Mucosa of rectum (tissue), 2 donors: ENCODE results near the gene LGALS4.
"Not testable (repeated sequence)": the region's sequence is repeated elsewhere in the genome, so short reads cannot be mapped to it uniquely, and the experiment has no call there.

Experiments used
- H3K27ac ChIP-seq, 2 donors: one replicate each; pipeline ENCODE4 v1.7.0; 2013; ENCODE audit warnings: inconsistent platforms in 2 of 2, low read depth in 2 of 2, low read length in 2 of 2
- H3K27me3 ChIP-seq, 2 donors: one replicate each; pipeline ENCODE4 v1.7.0; 2013; ENCODE audit warnings: low read length in 2 of 2; ENCODE audit not compliant: control insufficient read depth in 2 of 2, insufficient read depth in 2 of 2
- H3K36me3 ChIP-seq, 2 donors: one replicate each; pipeline ENCODE4 v1.7.0; 2013; ENCODE audit warnings: low read length in 2 of 2; ENCODE audit not compliant: control insufficient read depth in 2 of 2, insufficient read depth in 2 of 2
- H3K4me1 ChIP-seq, 2 donors: one replicate each; pipeline ENCODE4 v1.7.0; 2013; ENCODE audit warnings: low read length in 2 of 2, mild to moderate bottlenecking in 1 of 2; ENCODE audit not compliant: control insufficient read depth in 2 of 2, insufficient read depth in 2 of 2
- H3K4me3 ChIP-seq, 2 donors: one replicate each; pipeline ENCODE4 v1.7.0; 2013; ENCODE audit warnings: low read length in 2 of 2
- H3K9ac ChIP-seq, 2 donors: one replicate each; pipeline ENCODE4 v1.7.0; 2013; ENCODE audit warnings: low read length in 2 of 2, low read depth in 1 of 2, mild to moderate bottlenecking in 1 of 2
- H3K9me3 ChIP-seq, 2 donors: one replicate each; pipeline ENCODE4 v1.7.0; 2013; ENCODE audit warnings: low read length in 2 of 2; ENCODE audit not compliant: control insufficient read depth in 2 of 2
- donor health status: healthy.
- donor health status: Normal muscosa, but diverticular disease.

LGALS4 gene

DNA sequence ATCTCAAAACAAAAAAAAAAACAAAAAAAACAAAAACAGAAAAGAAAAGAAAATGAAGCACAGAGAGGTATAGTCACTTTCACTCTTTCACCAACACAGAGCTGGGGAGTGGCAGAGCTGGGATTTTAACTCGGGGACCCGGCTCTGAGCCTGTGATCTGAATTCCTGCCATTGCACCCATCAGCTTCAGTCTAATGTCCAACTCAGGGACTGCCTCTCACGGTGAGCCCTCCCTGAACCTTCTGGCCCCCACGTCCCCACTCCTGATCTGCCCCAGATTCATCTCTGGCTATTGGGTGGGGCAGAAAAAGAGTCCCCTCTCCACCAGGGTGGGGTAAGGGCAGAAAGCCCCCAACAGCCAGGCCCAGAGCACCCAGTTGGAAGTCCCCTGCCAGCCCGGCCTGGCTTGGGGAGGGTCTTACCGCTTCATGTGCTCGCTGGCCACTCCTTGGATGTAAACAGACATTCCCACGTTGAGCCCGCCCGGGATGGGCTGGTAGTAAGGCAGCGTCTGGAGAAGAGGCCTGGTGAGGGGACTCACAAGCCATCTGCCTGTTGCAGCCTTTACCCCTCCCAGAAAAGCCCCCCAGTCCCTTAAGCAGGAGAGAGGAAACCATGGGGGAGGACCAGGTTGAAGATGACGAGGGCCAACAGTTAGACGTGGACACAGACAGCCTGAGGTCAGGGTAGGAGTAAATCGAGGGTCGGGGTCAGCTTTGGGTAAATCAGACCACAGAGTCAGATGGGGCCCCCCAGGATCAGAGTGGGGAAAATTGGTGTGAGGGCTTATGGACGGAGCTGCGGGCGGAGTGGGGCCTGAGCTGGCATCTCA, 520 bp downstream of the LGALS4 start:
- peaks cover 22 to 32% of the 10 kb centered on the region in 2 donors for H3K36me3 ChIP-seq
- no peaks in the 10 kb centered on the region for H3K9me3 ChIP-seq
- H3K27me3 ChIP-seq = no peaks in the 10 kb centered on the region
- H3K4me3 ChIP-seq = peak overlapping the region; percentile 93 to 99
- H3K9ac ChIP-seq = peak overlapping the region; percentile 94 to 100
- peak overlapping the region; percentile 97 to 99 for H3K27ac ChIP-seq
- peaks cover 29 to 44% of the 10 kb centered on the region in 2 donors for H3K4me1 ChIP-seq

DNA sequence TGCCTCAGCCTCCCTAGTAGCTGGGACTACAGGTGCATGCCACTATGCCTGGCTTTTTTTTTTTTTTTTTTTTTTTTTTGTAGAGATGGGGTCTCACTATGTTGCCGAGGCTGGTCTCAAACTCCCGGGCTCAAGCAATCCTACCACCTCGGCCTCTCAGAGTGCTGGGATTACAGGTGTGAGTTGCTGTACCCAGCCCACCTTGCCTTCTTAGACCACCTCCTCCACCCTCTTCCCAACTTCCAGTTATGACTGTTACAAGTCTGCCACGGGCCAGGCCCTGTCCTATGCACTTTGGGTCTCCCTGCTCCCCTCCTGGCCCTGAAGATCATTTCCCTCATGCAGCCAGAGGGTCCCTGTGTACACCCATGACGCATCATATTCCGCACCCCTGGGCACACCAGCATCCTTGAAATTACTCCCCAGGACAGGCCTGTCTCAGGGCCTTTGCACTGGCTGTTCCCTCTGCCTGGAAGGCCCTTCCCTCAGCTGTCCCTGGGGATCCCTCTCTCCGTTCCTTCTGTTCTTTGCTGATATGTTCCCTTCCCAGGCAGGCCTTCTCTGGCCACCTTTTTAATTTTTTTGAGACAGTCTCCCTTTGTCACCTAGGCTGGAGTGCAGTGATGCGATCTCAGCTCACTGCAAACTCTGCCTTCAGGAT, 3.0 kb downstream of the LGALS4 start:
- peak overlapping the region; percentile 44 to 62 for H3K4me3 ChIP-seq
- peak overlapping the region in 1 of 2 donors; percentile 46 for H3K9ac ChIP-seq
- H3K36me3 ChIP-seq = peaks cover 21 to 26% of the 10 kb centered on the region in 2 donors
- H3K4me1 ChIP-seq = peaks cover 10 to 20% of the 10 kb centered on the region in 2 donors
- H3K9me3 ChIP-seq = no peaks in the 10 kb centered on the region
- peak overlapping the region; percentile 11 to 16 for H3K27ac ChIP-seq
- H3K27me3 ChIP-seq = no peaks in the 10 kb centered on the region

DNA sequence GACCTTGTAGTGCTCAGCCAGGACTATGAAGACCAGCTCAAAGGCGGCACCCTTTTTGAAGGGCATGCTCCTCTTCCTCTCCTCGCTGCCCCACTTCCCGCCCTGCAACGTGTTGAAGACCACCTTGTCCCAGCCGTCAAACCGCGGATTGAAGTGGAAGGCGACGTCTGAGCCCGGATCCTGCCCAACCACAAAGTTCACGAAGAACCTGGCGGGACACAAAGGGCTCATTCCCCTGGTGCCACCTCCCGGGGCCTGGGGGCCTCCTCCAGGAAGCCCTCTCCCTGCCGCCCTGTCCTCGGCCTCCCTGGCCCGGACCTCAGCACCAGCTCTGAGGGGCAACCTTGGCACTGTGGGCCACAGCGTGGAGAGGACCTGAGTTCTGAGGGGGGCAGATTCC, 4.0 kb downstream of the LGALS4 start:
- H3K36me3 ChIP-seq = peaks cover 26 to 34% of the 10 kb centered on the region in 2 donors
- H3K9me3 ChIP-seq = no peaks in the 10 kb centered on the region
- peaks cover 8 to 12% of the 10 kb centered on the region in 2 donors for H3K4me1 ChIP-seq
- H3K4me3 ChIP-seq = peak overlapping the region; percentile 28 to 31
- H3K27me3 ChIP-seq = no peaks in the 10 kb centered on the region
- no peak overlapping the region for H3K27ac ChIP-seq
- no peak overlapping the region for H3K9ac ChIP-seq

DNA sequence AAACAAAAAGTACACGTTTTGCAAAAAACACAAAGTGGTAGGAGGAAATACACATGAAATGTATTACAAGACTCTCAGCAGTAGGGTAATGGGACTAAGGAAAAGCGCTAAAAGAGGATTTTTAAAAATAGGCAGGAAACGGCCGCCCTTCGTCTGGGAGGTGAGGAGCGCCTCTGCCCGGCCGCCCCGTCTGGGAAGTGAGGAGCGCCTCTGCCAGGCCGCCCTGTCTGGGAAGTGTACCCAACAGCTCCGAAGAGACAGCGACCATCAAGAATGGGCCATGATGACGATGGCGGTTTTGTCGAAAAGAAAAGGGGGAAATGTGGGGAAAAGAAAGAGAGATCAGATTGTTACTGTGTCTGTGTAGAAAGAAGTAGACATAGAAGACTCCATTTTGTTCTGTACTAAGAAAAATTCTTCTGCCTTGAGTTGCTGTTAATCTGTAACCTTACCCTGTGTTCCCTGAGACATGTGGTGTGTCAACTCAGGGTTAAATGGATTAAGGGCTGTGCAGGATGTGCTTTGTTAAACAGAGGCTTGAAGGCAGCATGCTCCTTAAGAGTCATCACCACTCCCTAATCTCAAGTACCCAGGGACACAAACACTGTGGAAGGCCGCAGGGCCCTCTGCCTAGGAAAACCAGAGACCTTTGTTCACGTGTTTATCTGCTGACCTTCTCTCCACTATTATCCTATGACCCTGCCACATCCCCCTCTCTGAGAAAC, 5.2 kb downstream of the LGALS4 start:
- H3K9me3 ChIP-seq, H3K4me1 ChIP-seq, H3K9ac ChIP-seq, H3K4me3 ChIP-seq, H3K27ac ChIP-seq, H3K27me3 ChIP-seq: not testable (repeated sequence)
- H3K36me3 ChIP-seq = peaks cover 31 to 42% of the 10 kb centered on the region in 2 donors

DNA sequence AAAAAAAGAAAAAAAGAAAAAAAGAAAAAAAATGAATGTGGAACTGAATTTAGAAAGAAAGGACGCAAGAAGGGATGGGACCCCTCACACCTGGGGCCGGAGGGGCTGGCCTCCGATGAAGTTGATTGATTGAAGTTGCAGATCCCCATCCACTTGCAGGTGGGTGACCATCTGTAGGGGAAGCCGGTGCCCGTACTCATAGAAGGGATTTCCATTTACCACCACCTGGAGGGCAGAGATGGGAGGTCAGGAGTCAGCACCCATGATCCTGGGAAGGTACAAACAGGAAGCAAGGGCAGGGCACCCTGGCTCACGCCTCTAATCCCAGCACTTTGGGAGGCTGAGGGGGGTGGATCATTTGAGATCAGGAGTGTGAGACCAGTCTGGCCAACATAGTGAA, 6.4 kb downstream of the LGALS4 start:
- no peak overlapping the region for H3K27ac ChIP-seq

DNA sequence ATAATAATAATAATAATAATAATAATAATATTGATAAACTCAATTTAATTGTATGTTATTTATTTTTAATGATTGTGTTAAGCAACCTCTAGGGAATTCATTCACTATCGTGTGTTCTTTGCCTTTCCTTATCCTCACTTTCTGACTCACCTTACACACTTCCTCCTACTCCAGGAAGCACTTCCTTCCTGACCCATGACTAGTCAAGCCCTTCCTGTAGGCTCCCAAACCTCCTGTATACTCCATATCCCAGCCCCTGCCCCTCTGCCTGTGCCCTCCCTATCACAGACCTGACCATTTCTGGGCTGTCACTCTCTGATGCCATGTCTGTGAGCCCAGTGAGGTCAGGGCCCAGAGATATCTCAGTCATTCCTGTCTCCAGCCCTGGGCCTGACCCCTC, 7.6 kb downstream of the LGALS4 start:
- Histone ChIP-seq H3K9ac (no peak overlapping the region), H3K36me3 (peaks cover 50 to 58% of the 10 kb centered on the region in 2 donors), H3K4me3 (no peak overlapping the region), H3K27me3 (no peaks in the 10 kb centered on the region), H3K9me3 (no peaks in the 10 kb centered on the region), H3K4me1 (peaks cover 6 to 8% of the 10 kb centered on the region in 2 donors), H3K27ac (peak overlapping the region; percentile 46 to 68)

More for the DNA sequence above, 6.4 kb downstream of the LGALS4 start:
- Histone ChIP-seq H3K9me3 (no peaks in the 10 kb centered on the region), H3K4me1 (peaks cover 6 to 8% of the 10 kb centered on the region in 2 donors), H3K36me3 (peaks cover 40 to 50% of the 10 kb centered on the region in 2 donors), H3K9ac (no peak overlapping the region), H3K27me3 (no peaks in the 10 kb centered on the region), H3K4me3 (no peak overlapping the region)

DNA sequence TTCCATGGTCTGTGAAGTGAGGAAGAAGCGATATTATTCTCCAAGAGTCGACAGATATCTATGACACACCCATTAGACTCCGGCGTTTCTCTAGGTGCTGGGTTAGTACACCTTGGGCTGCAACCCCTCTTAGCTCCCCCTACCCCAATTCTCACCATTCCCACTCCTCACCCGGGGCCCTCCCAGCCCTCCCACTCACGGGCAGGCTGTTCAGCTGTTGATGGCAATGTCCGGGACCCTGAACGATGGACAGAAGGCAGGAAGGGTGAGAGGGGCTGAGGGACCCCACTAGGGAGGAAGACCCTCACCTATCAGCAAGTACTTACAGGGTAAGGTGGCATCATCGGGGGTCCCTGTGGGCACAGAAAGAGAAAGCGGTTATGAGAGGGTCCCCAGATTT, 9.2 kb downstream of the LGALS4 start:
- Histone ChIP-seq H3K9ac (no peak overlapping the region), H3K4me1 (peaks cover under 1 to 3% of the 10 kb centered on the region in 2 donors)

DNA sequence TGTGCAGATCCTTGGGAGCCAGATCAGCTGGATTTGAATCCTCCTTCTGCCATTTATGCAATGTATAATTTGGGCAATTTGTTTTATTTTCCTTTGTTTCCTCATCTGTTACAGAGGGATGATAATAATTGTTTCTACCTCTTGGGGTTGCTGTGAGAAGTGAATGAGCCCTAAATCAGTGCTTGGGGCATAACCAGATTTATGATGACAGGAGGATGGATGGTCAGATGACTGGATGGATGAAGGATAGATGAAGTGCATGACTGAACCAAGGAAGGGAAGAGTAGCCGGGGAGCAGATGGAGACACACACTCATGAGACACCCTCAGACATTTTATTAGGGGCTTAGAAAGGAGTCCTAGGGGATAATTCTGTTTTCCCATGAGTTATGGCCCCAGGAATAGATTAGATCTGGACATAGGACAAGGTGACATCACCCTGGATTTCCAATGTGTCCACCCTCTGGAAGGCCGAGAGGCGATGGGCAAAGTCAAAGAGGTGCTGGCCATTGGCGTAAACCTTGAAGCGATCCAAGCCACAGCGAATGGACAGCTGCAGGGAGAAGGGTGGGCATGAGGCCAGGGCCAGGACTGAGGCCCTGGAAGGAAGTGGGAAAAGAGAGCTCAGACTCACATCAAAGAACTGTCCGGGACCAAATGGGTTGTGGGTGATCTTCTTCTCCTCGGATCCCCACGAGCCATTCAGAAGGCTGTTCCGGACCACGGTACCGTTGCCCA, 11.2 kb downstream of the LGALS4 start:
- H3K9me3 ChIP-seq = no peaks in the 10 kb centered on the region

More for the DNA sequence above, 9.2 kb downstream of the LGALS4 start:
- H3K4me3 ChIP-seq = no peak overlapping the region
- no peaks in the 10 kb centered on the region for H3K9me3 ChIP-seq
- peaks cover 41 to 56% of the 10 kb centered on the region in 2 donors for H3K36me3 ChIP-seq
- no peaks in the 10 kb centered on the region for H3K27me3 ChIP-seq
- no peak overlapping the region for H3K27ac ChIP-seq

DNA sequence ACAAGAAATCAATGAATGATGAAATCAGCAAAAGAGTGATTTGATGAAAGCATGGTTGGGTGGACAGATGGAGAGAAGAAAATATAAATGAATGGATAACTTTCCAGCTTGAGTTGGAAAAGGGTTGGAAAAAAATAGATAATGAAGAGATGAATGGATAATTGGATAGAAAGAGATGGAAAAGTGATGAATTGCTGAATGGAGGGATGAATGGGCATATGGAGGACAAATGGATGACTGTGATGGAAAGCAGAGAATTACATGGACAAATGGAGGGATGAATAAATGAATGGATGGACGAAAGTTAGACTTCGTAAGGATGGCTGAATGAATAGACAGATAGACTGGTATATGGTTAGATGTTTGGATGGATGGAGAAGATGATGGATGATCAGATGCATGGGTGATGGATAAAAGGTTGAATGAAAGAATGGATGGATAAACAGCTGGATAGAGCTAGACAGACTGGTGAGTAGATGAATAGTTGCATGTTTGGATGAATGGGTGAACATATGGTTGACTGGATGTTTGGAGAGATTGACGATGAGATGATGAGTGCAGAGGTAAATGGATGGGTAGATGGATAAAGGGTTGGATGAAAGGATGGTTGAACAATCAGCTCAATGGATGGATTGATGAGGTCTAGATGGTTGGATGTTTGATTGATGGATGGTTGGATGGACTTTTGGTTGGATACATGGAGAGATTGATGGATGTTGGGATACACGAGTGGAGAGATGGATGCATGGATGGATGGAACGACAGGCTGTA, 12.0 kb downstream of the LGALS4 start:
- H3K9me3 ChIP-seq = no peaks in the 10 kb centered on the region
- no peaks in the 10 kb centered on the region for H3K27me3 ChIP-seq
- no peaks in the 10 kb centered on the region for H3K4me1 ChIP-seq
- H3K36me3 ChIP-seq = peaks cover 37 to 49% of the 10 kb centered on the region in 2 donors
- H3K27ac ChIP-seq = no peak overlapping the region
- no peak overlapping the region for H3K9ac ChIP-seq
- H3K4me3 ChIP-seq = no peak overlapping the region

More for the DNA sequence above, 11.2 kb downstream of the LGALS4 start:
- no peaks in the 10 kb centered on the region for H3K27me3 ChIP-seq
- no peak overlapping the region for H3K27ac ChIP-seq
- no peak overlapping the region for H3K9ac ChIP-seq
- H3K4me1 ChIP-seq = no peaks in the 10 kb centered on the region
- no peak overlapping the region for H3K4me3 ChIP-seq
- peaks cover 39 to 54% of the 10 kb centered on the region in 2 donors for H3K36me3 ChIP-seq
